ENCODE measurements around the gene PLSCR3.

GRCh38 chr17:7443499-7444485 is 49.5 kb upstream of the PLSCR3 start:
- no peak for TF ChIP-seq CTCF (IDR thresholded peaks at IDR 0.05 in 8 of 11, conservative IDR thresholded peaks at IDR 0.05 in 3 of 11)
- no peak for TF ChIP-seq POLR2A (IDR thresholded peaks at IDR 0.05)
- TF ChIP-seq POLR2AphosphoS5 (IDR thresholded peaks at IDR 0.05) = no peak
